Nephron (organoid): Measurements from ENCODE around the gene MRTFA.

Experiments used
- H3K27ac Mint-ChIP-seq, 3 experiments: 2 replicates each; pipeline ENCODE4 v1.8.0; 2020; ENCODE audit warnings: mixed read lengths in 3 of 3, mild to moderate bottlenecking in 2 of 3, moderate library complexity in 1 of 3
- H3K27me3 Mint-ChIP-seq: 2 replicates; pipeline ENCODE4 v1.8.0; 2021; ENCODE audit warnings: low read depth, mild to moderate bottlenecking, moderate library complexity, mixed read lengths
- H3K36me3 Mint-ChIP-seq: 2 replicates; pipeline ENCODE4 v1.8.0; 2020; ENCODE audit warnings: low read depth, mixed read lengths
- H3K4me1 Mint-ChIP-seq: 2 replicates; pipeline ENCODE4 v1.8.0; 2020; ENCODE audit warnings: mixed read lengths
- H3K4me3 Mint-ChIP-seq, 3 experiments: 2 replicates each; pipeline ENCODE4 v1.8.0; 2020; ENCODE audit warnings: mild to moderate bottlenecking in 3 of 3, mixed read lengths in 3 of 3, moderate library complexity in 2 of 3
- H3K9me3 Mint-ChIP-seq: 2 replicates; pipeline ENCODE4 v1.8.0; 2020; ENCODE audit warnings: mixed read lengths
- CTCF ChIP-seq, 3 experiments: fragments of 200-600 bp; sonication (generic); IDR thresholded peaks; one replicate each; pipeline ENCODE4 v1.5.0; 2021; ENCODE audit warnings: antibody characterized with exemption in 3 of 3; ENCODE audit not compliant: unreplicated experiment in 3 of 3

The MRTFA gene

GRCh38 chr22:40416636-40417035 is 219.9 kb downstream of the MRTFA start:
- no peak for TF ChIP-seq CTCF (IDR thresholded peaks at IDR 0.05; ENCODE audit: unreplicated experiment in 3 of 3)
- H3K4me1 Mint-ChIP-seq: peaks cover 37% of the 10 kb centered on the region
- no peaks in the 10 kb centered on the region for H3K27me3 Mint-ChIP-seq
- no peak overlapping the region for H3K4me3 Mint-ChIP-seq
- H3K27ac Mint-ChIP-seq: peak overlapping the region; percentile 36 to 92 (median 86)
- H3K36me3 Mint-ChIP-seq: peaks cover 43% of the 10 kb centered on the region
- H3K9me3 Mint-ChIP-seq: no peaks in the 10 kb centered on the region

- Mint-ChIP-seq H3K4me1 (peaks cover 37% of the 10 kb centered on the region), H3K36me3 (peaks cover 43% of the 10 kb centered on the region), H3K27ac (peak overlapping the region; percentile 86 to 92 (median 92)), H3K9me3 (no peaks in the 10 kb centered on the region), H3K4me3 (no peak overlapping the region), H3K27me3 (no peaks in the 10 kb centered on the region)
- TF ChIP-seq CTCF (IDR thresholded peaks at IDR 0.05; ENCODE audit: unreplicated experiment in 3 of 3): no peak
Measured at GRCh38 chr22:40416267-40416570, 220.3 kb downstream of the MRTFA start.

- H3K27ac Mint-ChIP-seq: peak overlapping the region; percentile 86 to 92 (median 92)
- TF ChIP-seq CTCF (IDR thresholded peaks at IDR 0.05; ENCODE audit: unreplicated experiment in 3 of 3): no peak
- H3K36me3 Mint-ChIP-seq: peaks cover 42% of the 10 kb centered on the region
- peak overlapping the region in 1 of 3 experiments; percentile 37 for H3K4me3 Mint-ChIP-seq
- peaks cover 37% of the 10 kb centered on the region for H3K4me1 Mint-ChIP-seq
- no peaks in the 10 kb centered on the region for H3K27me3 Mint-ChIP-seq
- no peaks in the 10 kb centered on the region for H3K9me3 Mint-ChIP-seq
Measured at GRCh38 chr22:40415531-40416266, 220.8 kb downstream of the MRTFA start.

DNA sequence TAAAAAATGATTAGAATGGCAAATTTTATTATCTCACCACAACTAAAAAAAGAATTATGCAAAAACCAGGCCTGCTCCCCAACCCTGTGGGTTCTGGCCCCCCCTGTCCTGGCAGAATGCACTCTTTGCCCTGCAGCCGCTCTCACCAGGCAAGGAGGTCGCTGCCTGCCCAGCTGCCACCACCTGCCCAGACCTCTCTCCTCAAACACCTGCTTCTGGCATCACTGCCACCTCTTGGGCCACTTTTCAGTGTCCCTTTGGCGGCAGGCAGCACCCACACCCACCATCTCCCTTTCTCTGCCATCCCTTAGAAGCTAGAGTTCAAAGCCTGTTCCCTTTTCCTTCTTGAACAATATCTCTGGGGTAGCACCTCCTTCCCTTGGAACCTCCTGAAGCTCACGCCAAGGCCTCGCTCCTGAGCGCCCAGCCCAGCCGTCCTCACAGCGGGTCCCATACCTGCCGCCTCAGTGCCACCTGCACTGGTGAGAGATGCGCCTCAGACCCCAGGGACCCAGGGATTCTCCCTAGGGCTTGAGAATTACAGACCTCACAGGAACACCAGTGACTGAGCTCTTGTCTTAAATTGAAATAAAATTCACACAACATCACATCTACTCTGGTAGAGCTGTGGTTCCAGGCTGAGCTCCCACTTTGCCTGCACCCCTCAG is 221.5 kb downstream of the MRTFA start:
- no peaks in the 10 kb centered on the region for H3K27me3 Mint-ChIP-seq
- no peaks in the 10 kb centered on the region for H3K9me3 Mint-ChIP-seq
- peaks cover 42% of the 10 kb centered on the region for H3K36me3 Mint-ChIP-seq
- peaks cover 37% of the 10 kb centered on the region for H3K4me1 Mint-ChIP-seq
- no peak for TF ChIP-seq CTCF (IDR thresholded peaks at IDR 0.05; ENCODE audit: unreplicated experiment in 3 of 3)
- peak overlapping the region; percentile 86 to 92 (median 92) for H3K27ac Mint-ChIP-seq
- peak overlapping the region in 1 of 3 experiments; percentile 37 for H3K4me3 Mint-ChIP-seq

- TF ChIP-seq CTCF (IDR thresholded peaks at IDR 0.05; ENCODE audit: unreplicated experiment in 3 of 3): no peak
- peaks cover 37% of the 10 kb centered on the region for H3K4me1 Mint-ChIP-seq
- peaks cover 42% of the 10 kb centered on the region for H3K36me3 Mint-ChIP-seq
- H3K9me3 Mint-ChIP-seq: no peaks in the 10 kb centered on the region
- H3K4me3 Mint-ChIP-seq: no peak overlapping the region
- H3K27ac Mint-ChIP-seq: peak overlapping the region in 2 of 3 experiments; percentile 67 to 92
- H3K27me3 Mint-ChIP-seq: no peaks in the 10 kb centered on the region
Measured at GRCh38 chr22:40414311-40414710, 222.2 kb downstream of the MRTFA start.
